GM12878 (cell line): Measurements from ENCODE around the gene OSCP1. TPM values are rescaled to one million over a fixed set of nuclear protein-coding genes. Genes with fewer than 3 reads are reported as not detected.

Experiments
- ATAC-seq: fragments of 200-7000 bp; cut with Tn5 transposase; 3 replicates; pipeline ENCODE4 v1.9.1; 2020; ENCODE audit warnings: mild to moderate bottlenecking, moderate library complexity
- BruUV-seq: library from RNA; stranded (reverse); fragments of 400-500 nt; replicated peaks from 2 replicates; lab custom pipeline; 2021; lab: Mats Ljungman, UMichigan
- CTCF ChIA-PET: fragments of 300-600 bp; sonication (Branson Sonifier 250); formaldehyde crosslinking; extraction: SDS; loops from one replicate; lab custom pipeline; 2021; ENCODE audit warnings: inconsistent platforms; lab: Yijun Ruan, JAX
- POLR2A ChIA-PET: fragments of 350-600 bp; formaldehyde crosslinking; extraction: SDS; loops from one replicate; lab custom pipeline; 2021; ENCODE audit warnings: inconsistent platforms; lab: Charles Lee
- RAD21 ChIA-PET: fragments of 300-600 bp; sonication (Branson Sonifier 250); formaldehyde crosslinking; loops from one replicate; lab custom pipeline; 2023; ENCODE audit warnings: antibody characterized with exemption; ENCODE audit not compliant: unreplicated experiment; lab: Charles Lee
- SMC1A ChIA-PET: fragments of 300-600 bp; sonication (Branson Sonifier 250); formaldehyde crosslinking; loops from one replicate; lab custom pipeline; 2023; ENCODE audit not compliant: unreplicated experiment, uncharacterized antibody; lab: Charles Lee
- DNase-seq: peaks from one replicate; pipeline ENCODE4 v3.0.0-alpha.2; 2011; ENCODE audit warnings: low read depth, low spot score
- FAIRE-seq: peaks from 3 replicates; lab custom pipeline; 2011; peaks lifted over from hg19 to GRCh38; lab: Jason Lieb, UNC
- H2AFZ ChIP-seq: 2 replicates; pipeline ENCODE4 v1.6.0; 2011; ENCODE audit warnings: low read depth, low read length, control low read depth; ENCODE audit not compliant: control insufficient read depth
- H3K27ac ChIP-seq: 2 replicates; pipeline ENCODE4 v1.5.1; 2011; ENCODE audit warnings: control low read depth; ENCODE audit not compliant: control insufficient read depth, insufficient read depth
- H3K27me3 ChIP-seq, 2 experiments: replicated peaks in 1 of 2; 2 replicates each; pipeline versions ENCODE4 v1.6.0 to v1.6.1; 2011; ENCODE audit warnings: low read length in 1 of 2; ENCODE audit not compliant: control insufficient read depth in 2 of 2, insufficient read depth in 2 of 2
- H3K36me3 ChIP-seq, 2 experiments: 2 replicates each; pipeline ENCODE4 v1.5.1; 2011; ENCODE audit warnings: low read length in 1 of 2; ENCODE audit not compliant: control insufficient read depth in 2 of 2, insufficient read depth in 2 of 2
- H3K4me1 ChIP-seq: 2 replicates; pipeline ENCODE4 v1.6.1; 2011; ENCODE audit warnings: mild to moderate bottlenecking, low read length, moderate library complexity, mixed read lengths; ENCODE audit not compliant: control insufficient read depth, insufficient read depth
- H3K4me2 ChIP-seq: 2 replicates; pipeline ENCODE4 v1.6.0; 2011; ENCODE audit warnings: control low read depth; ENCODE audit not compliant: control insufficient read depth, insufficient read depth
- H3K4me3 ChIP-seq: fragments of 200-600 bp; sonication (generic); 2 replicates; pipeline ENCODE4 v1.5.1; 2016
- H3K79me2 ChIP-seq: 2 replicates; pipeline ENCODE4 v1.6.0; 2011; ENCODE audit warnings: low read length; ENCODE audit not compliant: control insufficient read depth, insufficient read depth
- H3K9ac ChIP-seq: 2 replicates; pipeline ENCODE4 v1.8.0; 2011; ENCODE audit warnings: low read length, control low read depth, mixed read lengths; ENCODE audit not compliant: control insufficient read depth, insufficient read depth
- H3K9me3 ChIP-seq: replicated peaks from 3 replicates; pipeline ENCODE4 v1.5.1; 2011; ENCODE audit warnings: mild to moderate bottlenecking, low read length; ENCODE audit not compliant: control insufficient read depth, insufficient read depth
- H4K20me1 ChIP-seq: 2 replicates; pipeline ENCODE4 v1.6.0; 2011; ENCODE audit not compliant: control insufficient read depth, insufficient read depth
- CBFB ChIP-seq: IDR thresholded peaks from 2 replicates; pipeline ENCODE4 v1.6.1; 2016; ENCODE audit warnings: antibody characterized with exemption, low read depth
- EGR1 ChIP-seq, 2 experiments: IDR thresholded peaks; 1 replicate in 1 of 2; 2 replicates in 1 of 2; pipeline ENCODE4 v1.6.1; 2011 to 2012; ENCODE audit warnings: low read depth in 2 of 2, low read length in 2 of 2, borderline replicate concordance in 1 of 2, mild to moderate bottlenecking in 1 of 2, moderate library complexity in 1 of 2
- ESRRA ChIP-seq: IDR thresholded peaks from 2 replicates; pipeline ENCODE4 v1.6.1; 2012; ENCODE audit warnings: mild to moderate bottlenecking, low read length, improper control_type of control experiment
- KAT2A ChIP-seq: conservative IDR thresholded peaks from 2 replicates; pipeline ENCODE4 v1.6.1; 2011; ENCODE audit warnings: low read depth, low read length; ENCODE audit not compliant: control insufficient read depth
- NFYA ChIP-seq: IDR thresholded peaks from 2 replicates; pipeline ENCODE4 v1.6.1; 2011; ENCODE audit warnings: low read depth, mild to moderate bottlenecking, low read length, improper control_type of control experiment, borderline replicate concordance
- RAD51 ChIP-seq: fragments of 450-650 bp; IDR thresholded peaks from 2 replicates; pipeline ENCODE4 v1.6.1; 2016; ENCODE audit warnings: moderate library complexity, mild to moderate bottlenecking, inconsistent platforms
- RCOR1 ChIP-seq: conservative IDR thresholded peaks from 2 replicates; pipeline ENCODE4 v1.6.1; 2012; ENCODE audit warnings: low read depth, low read length, improper control_type of control experiment
- TCF3 ChIP-seq: IDR thresholded peaks from 2 replicates; pipeline ENCODE4 v1.6.1; 2012; ENCODE audit warnings: low read depth, mild to moderate bottlenecking, low read length, borderline replicate concordance; ENCODE audit not compliant: insufficient read depth
- WRNIP1 ChIP-seq: IDR thresholded peaks from 2 replicates; pipeline ENCODE4 v1.6.1; 2011; ENCODE audit warnings: low read depth, low read length, improper control_type of control experiment, borderline replicate concordance
- WGBS: methylation state at CpG from one replicate; pipeline ENCODE4 v1.1.6; 2016; ENCODE audit warnings: low lambda C conversion rate; ENCODE audit not compliant: insufficient replicate concordance, insufficient coverage; ENCODE audit errors: missing lambda C conversion rate; 5-methylcytosine and 5-hydroxymethylcytosine counted together
- in situ Hi-C: fragments of 300-500 bp; cut with MboI; formaldehyde crosslinking; loops from 9 replicates; pipeline ENCODE4 v1.14.3; 2018; ENCODE audit warnings: mixed read lengths
- intact Hi-C: fragments of 100-400 bp; cut with micrococcal nuclease; formaldehyde crosslinking; loops from one replicate; pipeline ENCODE4 v1.14.2; 2022; ENCODE audit not compliant: unreplicated experiment
- polyA plus RNA-seq, 11 experiments: library from polyadenylated mRNA; depleted of rRNA in 4 of 11; unstranded in 6 of 11; stranded (reverse) in 5 of 11; fragments of >200 nt; fragmentation: Nextera tagmentation in 4 of 11; fragmentation: Illumina TruSeq in 1 of 11; extraction: Ambion mirVana in 4 of 11; extraction: Trizol in 1 of 11; gene quantifications; 1 replicate in 1 of 11; 2 replicates in 10 of 11; pipeline versions ENCODE4 v1.2.1 to v1.2.3, GENCODE V29; 2011 to 2016; ENCODE audit warnings: inconsistent platforms in 2 of 11, missing spikeins in 2 of 11, low read depth in 1 of 11
- total RNA-seq, 4 experiments: library from RNA; depleted of rRNA in 3 of 4; stranded (reverse); fragments of >200 nt in 3 of 4; fragmentation: Illumina TruSeq in 1 of 4; extraction: Trizol in 1 of 4; gene quantifications; 2 replicates each; pipeline versions ENCODE4 v1.2.1 to v1.2.3, GENCODE V29; 2013 to 2021
- TF ChIP-seq, protein P1 (sequence below): fragments of 450-650 bp; IDR thresholded peaks from 2 replicates; pipeline ENCODE4 v1.6.1; 2016; ENCODE audit warnings: mild to moderate bottlenecking
- TF ChIP-seq, protein P2 (sequence below): fragments of 450-650 bp; IDR thresholded peaks from 2 replicates; pipeline ENCODE4 v1.6.1; 2018; ENCODE audit warnings: borderline replicate concordance, mild to moderate bottlenecking; ENCODE audit not compliant: partially characterized antibody

Gene OSCP1
- total and polyA plus RNA-seq, 10 of the 15 experiments (the other 5 are each of a cell fraction or from before 2014, with no cell fraction given) = 1.8 to 5.9 (median 3.0) TPM

DNA sequence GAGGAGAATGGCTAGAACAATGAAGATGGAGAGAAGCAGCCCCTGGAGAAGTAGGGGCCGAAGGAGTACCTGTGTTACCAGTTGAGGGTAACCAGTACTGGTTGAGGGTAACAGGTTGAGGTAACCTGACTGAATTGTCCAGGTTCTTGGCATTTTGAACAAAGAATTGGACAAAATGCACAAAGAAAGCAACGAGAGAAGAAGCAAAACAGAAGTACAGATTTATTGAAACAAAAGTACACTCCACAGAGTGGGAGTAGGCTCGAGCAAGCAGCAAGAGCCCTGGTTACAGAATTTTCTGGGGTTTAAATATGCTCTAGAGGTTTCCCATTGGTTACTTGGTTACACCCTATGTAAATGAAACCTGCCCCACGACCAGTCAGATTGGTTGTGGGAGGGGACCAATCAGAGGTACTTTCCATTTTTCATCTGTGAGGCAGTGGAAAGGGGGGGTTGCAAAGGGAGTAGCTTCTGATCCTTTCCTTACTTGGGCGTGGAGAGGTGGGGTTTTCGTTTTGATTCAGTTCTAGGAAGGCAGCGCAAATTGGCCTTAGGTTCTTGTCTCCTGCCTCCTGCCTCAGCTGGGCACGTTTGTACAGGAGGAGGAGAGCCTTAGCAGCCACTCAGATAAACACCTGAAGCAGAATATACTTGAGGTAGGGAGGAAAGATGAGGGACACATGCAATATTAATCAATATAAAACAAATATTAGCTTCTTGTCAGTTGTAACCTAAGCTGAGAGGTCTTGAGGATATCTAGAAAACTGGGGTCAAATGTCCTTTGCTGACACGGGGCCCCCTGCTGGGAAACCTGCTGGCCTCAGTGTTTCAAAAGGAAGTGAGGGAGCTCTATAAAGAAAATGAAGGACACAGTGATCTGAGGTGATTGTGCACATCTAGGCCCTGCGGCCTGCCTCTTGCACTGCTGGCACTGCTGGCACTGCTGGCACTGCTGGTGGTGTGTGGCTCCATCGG lies 38.3 kb downstream of the OSCP1 start:
- H3K9ac ChIP-seq = no peak overlapping the region
- in situ Hi-C loops = no loop called here
- CTCF ChIA-PET = interaction anchor here (1.0 to 1.8 kb wide), 6 partner anchors 12 to 106 kb away, joined by 3 to 5 read pairs (median 5); partner anchors contain the start of gene SH3D21
- FAIRE-seq = no peak
- H3K4me1 ChIP-seq = no peaks in the 10 kb centered on the region
- TF ChIP-seq NFYA (no peak), CBFB (no peak), RCOR1 (no peak), TCF3 (no peak), KAT2A (no peak), WRNIP1 (no peak), RAD51 (no peak), EGR1 (IDR thresholded peaks at IDR 0.05; ENCODE audit: borderline replicate concordance in 1 of 2, low read depth in 2 of 2, low read length in 2 of 2) (no peak), ESRRA (no peak)
- TF ChIP-seq, protein P1, sequence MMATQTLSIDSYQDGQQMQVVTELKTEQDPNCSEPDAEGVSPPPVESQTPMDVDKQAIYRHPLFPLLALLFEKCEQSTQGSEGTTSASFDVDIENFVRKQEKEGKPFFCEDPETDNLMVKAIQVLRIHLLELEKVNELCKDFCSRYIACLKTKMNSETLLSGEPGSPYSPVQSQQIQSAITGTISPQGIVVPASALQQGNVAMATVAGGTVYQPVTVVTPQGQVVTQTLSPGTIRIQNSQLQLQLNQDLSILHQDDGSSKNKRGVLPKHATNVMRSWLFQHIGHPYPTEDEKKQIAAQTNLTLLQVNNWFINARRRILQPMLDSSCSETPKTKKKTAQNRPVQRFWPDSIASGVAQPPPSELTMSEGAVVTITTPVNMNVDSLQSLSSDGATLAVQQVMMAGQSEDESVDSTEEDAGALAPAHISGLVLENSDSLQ = no peak
- TF ChIP-seq, protein P2, sequence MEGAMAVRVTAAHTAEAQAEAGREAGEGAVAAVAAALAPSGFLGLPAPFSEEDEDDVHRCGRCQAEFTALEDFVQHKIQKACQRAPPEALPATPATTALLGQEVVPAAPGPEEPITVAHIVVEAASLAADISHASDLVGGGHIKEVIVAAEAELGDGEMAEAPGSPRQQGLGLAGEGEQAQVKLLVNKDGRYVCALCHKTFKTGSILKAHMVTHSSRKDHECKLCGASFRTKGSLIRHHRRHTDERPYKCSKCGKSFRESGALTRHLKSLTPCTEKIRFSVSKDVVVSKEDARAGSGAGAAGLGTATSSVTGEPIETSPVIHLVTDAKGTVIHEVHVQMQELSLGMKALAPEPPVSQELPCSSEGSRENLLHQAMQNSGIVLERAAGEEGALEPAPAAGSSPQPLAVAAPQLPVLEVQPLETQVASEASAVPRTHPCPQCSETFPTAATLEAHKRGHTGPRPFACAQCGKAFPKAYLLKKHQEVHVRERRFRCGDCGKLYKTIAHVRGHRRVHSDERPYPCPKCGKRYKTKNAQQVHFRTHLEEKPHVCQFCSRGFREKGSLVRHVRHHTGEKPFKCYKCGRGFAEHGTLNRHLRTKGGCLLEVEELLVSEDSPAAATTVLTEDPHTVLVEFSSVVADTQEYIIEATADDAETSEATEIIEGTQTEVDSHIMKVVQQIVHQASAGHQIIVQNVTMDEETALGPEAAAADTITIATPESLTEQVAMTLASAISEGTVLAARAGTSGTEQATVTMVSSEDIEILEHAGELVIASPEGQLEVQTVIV = no peak
- TF ChIP-seq, all 136 proteins: peak for 0
- Histone ChIP-seq H3K27me3 (no peaks in the 10 kb centered on the region), H3K9me3 (peaks cover 3% of the 10 kb centered on the region; the same call in 2 of the 3 replicates), H3K27ac (no peak overlapping the region), H3K36me3 (0 out of 4 replicates have a peak, but pooled peaks cover 0 to 2% of the 10 kb centered on the region in 2 experiments), H3K79me2 (no peaks in the 10 kb centered on the region), H4K20me1 (no peaks in the 10 kb centered on the region), H2AFZ (peak overlapping the region; percentile 7; the same call in 1 of the 2 replicates), H3K4me3 (no peak overlapping the region), H3K4me2 (no peak overlapping the region)
- DNase-seq (no peak), ATAC-seq (peak; percentile 91)
- intact Hi-C loops = no loop called here
- RAD21 ChIA-PET = interaction anchor here (0.7 to 1.3 kb wide), 4 partner anchors 23 to 262 kb away, joined by 3 to 4 read pairs (median 3); partner anchors contain the start of gene TRAPPC3
- POLR2A ChIA-PET = interaction anchor here (0.6 to 0.7 kb wide), 2 partner anchors 13 to 45 kb away, joined by 3 to 4 read pairs; no protein-coding TSS in a partner anchor
- no TSS peak for BruUV-seq
- WGBS = 66% methylated on average over 11 of the region's 11 CpGs
- SMC1A ChIA-PET = interaction anchor here (1.1 kb wide), 1 partner anchor 13 kb away, joined by 3 read pairs; no protein-coding TSS in a partner anchor
